Cerebellar cortex (tissue), 1 donor: ENCODE results near the gene SP6.

ENCODE experiments used
- DNase-seq: peaks from one replicate; pipeline ENCODE4 v3.0.0-alpha.2; 2015; ENCODE audit warnings: low spot score

SP6 gene

DNA sequence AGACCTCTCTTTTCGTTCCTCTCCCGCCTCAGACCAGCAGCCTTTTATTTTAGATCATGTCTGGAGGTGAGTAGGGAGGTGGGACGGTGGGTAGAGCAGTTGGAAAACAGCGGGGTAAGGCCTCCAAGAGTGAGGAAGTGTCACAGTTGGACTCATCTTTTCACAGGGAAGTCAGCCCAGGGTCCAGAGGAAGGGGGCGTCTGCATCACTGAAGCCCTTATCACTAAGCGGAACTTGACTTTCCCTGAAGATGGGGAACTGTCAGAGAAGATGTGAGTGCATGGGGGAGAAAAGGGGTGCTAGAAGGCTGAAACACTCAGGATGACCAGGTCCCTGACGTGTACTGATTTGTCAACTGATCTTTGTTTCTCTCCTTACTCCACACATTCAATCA lies 19.0 kb downstream of the SP6 start:
- no peak for DNase-seq

- DNase-seq, result peak; percentile 93
These were observed 19.7 kb downstream of the SP6 start, which contains the start of the genes LRRC46 and MRPL10 for GRCh38 chr17:47831003-47831933. LRRC46 (plus strand) TSS chr17:47831670; CDS start chr17:47831990, 320 bp downstream. MRPL10 (minus strand) TSS chr17:47831541; CDS start chr17:47831511, 30 bp downstream.

GRCh38 chr17:47830396-47831002 lies 20.5 kb downstream of the SP6 start:
- DNase-seq, result no peak

DNA sequence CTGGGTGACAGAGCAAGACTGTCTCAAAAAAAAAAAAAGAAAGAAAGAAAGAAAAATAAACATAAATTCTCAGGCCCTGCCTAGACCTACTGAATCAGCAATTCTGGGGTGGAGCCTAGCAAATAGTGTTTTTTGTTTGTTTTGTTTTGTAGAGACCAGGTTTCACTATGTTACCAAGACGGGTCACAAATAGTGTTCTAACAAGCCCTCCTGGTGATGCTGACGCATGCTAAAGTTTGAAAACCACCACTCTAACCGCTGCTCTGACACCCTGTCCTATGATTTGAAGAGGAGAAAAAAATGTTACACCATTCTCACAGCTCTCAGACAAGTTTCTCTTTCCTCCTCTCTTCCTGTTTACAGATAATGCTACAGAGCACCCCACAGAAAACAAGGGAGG lies 21.1 kb downstream of the SP6 start:
- DNase-seq, result no peak

- no peak for DNase-seq
These were observed 27.4 kb downstream of the SP6 start for GRCh38 chr17:47823519-47823918.

DNA sequence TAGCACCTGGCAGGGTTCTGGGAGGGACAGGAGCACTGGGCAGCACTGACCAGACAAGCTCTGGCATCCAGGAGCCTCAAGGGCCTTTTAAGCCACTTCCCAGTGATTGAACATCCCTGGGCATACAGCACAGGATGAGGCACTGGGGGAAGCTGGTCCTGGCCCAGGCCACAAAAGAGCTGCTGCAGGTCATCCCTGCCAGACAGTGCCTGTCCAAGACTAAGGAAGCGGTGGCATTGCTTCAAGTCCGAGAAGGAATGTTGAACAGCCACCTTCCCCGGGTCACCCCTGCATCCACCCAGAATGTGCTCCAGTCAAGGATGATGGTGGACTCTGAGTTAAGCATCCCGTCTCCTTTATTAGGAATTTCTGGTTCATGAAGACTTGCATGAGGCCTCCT lies 28.2 kb downstream of the SP6 start:
- no peak for DNase-seq

- DNase-seq, result peak; percentile 77
These were observed 29.3 kb downstream of the SP6 start, which contains the start of gene OSBPL7 for GRCh38 chr17:47821424-47822391. OSBPL7 (minus strand) TSS chr17:47821794; CDS start chr17:47820278, 1,516 bp downstream.

DNA sequence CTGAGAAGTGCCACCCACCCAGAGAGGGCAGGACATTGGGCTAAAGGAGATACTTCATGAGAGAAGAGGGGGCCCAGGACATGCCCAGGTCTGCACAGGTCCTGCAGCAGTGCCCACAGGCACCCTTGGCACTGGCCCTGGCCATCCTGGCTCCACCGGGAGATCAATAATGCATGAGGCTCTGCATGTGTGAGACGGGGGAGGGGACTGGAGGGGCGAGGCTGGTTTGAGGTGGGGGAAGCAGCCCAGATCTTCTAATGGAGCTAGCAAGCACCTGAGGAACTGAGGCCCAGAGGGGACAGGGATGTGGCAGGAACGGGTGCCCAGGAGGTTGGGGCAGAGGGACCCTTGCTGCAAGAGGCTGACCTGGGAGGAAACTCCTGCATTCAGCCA lies 29.9 kb downstream of the SP6 start:
- no peak for DNase-seq

GRCh38 chr17:47820033-47820789 lies 30.8 kb downstream of the SP6 start:
- no peak for DNase-seq

GRCh38 chr17:47819475-47819874 lies 31.5 kb downstream of the SP6 start:
- DNase-seq, result no peak

GRCh38 chr17:47818002-47818695 lies 32.8 kb downstream of the SP6 start:
- DNase-seq, result no peak

- DNase-seq, result no peak
These were observed 34.0 kb downstream of the SP6 start for GRCh38 chr17:47816947-47817346.

DNA sequence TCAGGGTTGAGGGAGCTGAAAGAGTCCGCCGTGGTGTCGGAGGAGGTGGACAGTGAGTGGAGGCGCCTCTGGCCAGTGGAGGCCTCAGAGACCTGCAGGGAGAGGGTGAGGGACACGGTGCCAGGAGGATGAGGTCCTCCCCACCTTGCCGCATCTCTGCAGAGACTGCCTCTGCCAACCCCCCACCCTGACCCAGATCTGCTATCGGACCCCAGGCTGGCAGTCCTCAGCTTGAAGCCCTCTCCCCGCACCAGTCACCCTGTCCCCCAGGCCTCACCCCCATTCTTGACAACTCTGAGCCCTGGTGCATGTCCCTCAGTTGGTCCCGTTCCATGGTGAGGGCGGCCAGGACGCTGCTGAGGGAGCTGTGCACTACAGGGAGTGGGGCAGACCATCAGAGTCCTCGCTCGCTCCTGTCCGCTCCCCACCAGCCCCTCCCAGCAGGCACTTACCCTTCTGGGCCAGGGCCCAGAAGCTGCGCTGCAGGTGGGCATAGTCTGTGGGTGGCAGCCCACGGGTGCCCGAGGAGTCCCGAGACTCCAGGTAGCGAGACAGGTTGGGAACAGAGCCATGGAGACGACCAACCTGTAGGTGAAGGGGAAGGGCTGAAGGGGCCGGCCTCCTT lies 34.7 kb downstream of the SP6 start:
- DNase-seq, result no peak

GRCh38 chr17:47815106-47815918 lies 35.7 kb downstream of the SP6 start:
- DNase-seq, result no peak

DNA sequence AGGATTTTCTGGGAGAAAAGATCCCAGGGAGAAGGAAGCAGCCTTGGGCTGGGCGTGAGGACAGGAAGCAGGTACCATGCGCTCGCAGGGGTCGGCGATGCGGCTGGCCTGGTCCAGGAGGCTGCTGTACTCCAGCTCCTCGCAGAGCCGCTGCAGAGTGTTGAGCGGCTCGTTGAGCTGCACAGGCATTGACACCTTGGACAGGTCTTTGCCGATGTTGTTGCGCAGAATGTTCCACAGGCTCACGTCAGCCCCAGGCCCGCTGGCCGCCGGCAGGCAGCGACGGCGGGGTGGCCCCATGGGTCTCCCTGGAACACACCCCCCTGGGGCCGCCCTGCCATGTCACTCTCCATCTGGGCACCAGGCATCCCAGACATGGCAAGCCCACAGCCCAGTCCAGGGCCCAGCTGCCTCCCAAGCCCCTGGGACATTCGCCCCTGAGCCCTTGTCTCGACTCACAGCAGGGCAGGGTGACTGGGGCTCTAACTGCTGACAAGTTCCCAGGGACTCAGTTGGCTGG lies 37.4 kb downstream of the SP6 start:
- no peak for DNase-seq

DNA sequence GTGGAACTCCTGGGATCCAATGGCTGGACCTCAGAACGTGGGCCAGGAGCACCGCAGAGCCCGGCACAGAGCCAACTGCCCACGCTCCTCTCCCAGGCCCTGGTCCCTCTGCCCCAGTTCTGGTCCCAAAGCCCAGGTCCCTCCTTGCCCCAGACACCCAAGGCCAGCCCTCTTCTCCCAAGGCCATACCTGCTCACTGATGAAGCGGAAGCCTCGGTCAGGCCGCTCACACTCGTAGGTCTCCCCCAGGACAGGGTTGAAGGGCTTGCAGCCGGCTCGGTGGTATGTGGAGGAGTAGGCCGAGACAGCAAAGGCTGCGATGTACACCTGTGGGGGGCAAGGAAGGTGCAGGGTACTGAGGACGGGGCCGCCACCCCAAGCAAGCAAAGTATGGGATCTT lies 37.9 kb downstream of the SP6 start:
- no peak for DNase-seq

DNA sequence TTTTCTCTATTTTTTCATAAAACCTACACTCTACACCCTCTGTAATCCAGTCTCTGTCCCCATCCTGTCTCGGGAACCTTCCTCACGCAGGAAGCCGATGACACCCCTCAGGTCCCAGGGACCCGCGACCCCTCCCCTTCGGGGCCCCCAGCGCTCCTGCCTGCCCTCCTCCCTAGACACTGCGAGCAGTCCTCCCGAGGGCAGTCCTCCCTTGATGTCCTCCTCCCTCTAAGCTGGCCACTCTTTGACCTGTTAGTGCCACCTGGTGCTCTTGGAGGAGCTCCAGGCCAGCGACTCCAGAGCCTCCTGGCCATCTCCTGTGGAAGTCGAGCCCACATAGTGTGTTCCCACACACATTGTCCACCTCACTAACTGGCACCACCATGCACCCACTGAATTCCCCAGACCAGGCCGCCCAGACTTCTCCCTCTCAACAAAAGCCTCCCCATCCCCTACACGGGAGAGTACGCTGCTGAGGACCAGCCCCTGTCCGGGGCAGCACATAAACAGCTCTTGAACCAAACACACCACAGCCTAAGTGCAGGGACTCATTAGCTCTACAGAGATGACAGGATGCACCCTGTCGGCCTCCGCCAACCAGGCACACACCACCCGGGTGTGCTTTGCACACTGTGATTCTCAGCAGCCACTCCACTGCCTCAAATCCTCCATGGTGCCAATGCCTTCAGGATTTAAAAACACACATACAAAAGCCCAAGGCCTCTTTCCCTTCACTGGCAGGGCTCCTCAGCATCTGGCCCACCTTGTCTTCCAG lies 38.6 kb downstream of the SP6 start:
- DNase-seq, result no peak

DNA sequence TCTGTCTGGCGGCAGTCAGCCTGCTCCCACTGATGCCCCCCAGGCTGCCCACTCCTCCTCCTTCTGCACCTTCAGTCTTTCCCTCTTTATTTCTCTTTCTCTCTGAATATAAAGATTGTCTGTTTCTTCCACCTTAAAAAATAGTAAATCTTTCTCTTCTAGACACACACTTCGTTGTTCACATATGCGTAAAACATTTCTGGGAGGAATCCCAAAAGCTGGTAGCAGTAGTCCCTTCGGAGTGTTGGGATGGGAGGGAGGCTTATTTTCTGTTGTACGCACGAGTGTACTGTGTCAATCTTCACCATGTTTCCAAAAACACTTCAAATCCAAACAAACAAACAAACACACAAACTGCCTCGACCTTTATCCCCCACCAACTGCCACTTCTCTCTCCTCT lies 39.3 kb downstream of the SP6 start:
- no peak for DNase-seq
